HepG2 (cell line): Measurements from ENCODE around the gene NCOA3. TPM values are rescaled to one million over a fixed set of nuclear protein-coding genes. Genes with fewer than 3 reads are reported as not detected.
A peak's percentile ranks its signal among the peaks of the same experiment; 100 is the strongest.

Experiments
- ATAC-seq: fragments of 200-7000 bp; cut with Tn5 transposase; 3 replicates; pipeline ENCODE4 v1.9.1; 2020; ENCODE audit warnings: mild to moderate bottlenecking, moderate library complexity
- BruUV-seq: library from RNA; stranded (reverse); fragments of 400-500 nt; replicated peaks from 2 replicates; lab custom pipeline; 2021; lab: Mats Ljungman, UMichigan
- CTCF ChIA-PET: fragments of 300-600 bp; formaldehyde crosslinking; extraction: SDS; loops from one replicate; lab custom pipeline; 2021; ENCODE audit warnings: low total read pairs, inconsistent platforms, low intra/inter-chr PET ratio; lab: Yijun Ruan, JAX
- POLR2A ChIA-PET: fragments of 350-600 bp; sonication (Branson Sonifier 250); formaldehyde crosslinking; loops from one replicate; lab custom pipeline; 2020; ENCODE audit warnings: antibody characterized with exemption, inconsistent platforms; lab: Yijun Ruan, JAX
- DNase-seq: peaks from one replicate; pipeline ENCODE4 v3.0.0-alpha.2; 2015; ENCODE audit warnings: low spot score
- FAIRE-seq: peaks from 3 replicates; lab custom pipeline; 2011; peaks lifted over from hg19 to GRCh38; lab: Jason Lieb, UNC
- H2AFZ ChIP-seq: one replicate; pipeline ENCODE4 v1.6.1; 2011; ENCODE audit warnings: low read length, inconsistent platforms
- H3K27ac ChIP-seq: fragments of 300-600 bp; 3 replicates; pipeline ENCODE4 v1.8.0; 2011; ENCODE audit warnings: mixed run types, mild to moderate bottlenecking, mixed read lengths, low read length, inconsistent platforms; ENCODE audit not compliant: insufficient read depth; ENCODE audit errors: extremely low read length
- H3K27me3 ChIP-seq, 2 experiments: fragments of 200-600 bp in 1 of 2; 2 replicates in 1 of 2; 3 replicates in 1 of 2; pipeline versions ENCODE4 v1.6.0 to v1.8.0; 2011; ENCODE audit warnings: low read length in 2 of 2, mild to moderate bottlenecking in 2 of 2, moderate library complexity in 2 of 2, inconsistent platforms in 1 of 2; ENCODE audit not compliant: insufficient read depth in 2 of 2, control insufficient read depth in 1 of 2
- H3K36me3 ChIP-seq, 2 experiments: fragments of 200-600 bp in 1 of 2; replicated peaks in 1 of 2; 2 replicates in 1 of 2; 3 replicates in 1 of 2; pipeline versions ENCODE4 v1.5.1 to v1.8.0; 2011; ENCODE audit warnings: low read length in 2 of 2, inconsistent platforms in 1 of 2; ENCODE audit not compliant: insufficient read depth in 2 of 2, control insufficient read depth in 1 of 2
- H3K4me1 ChIP-seq: 2 replicates; pipeline ENCODE4 v1.5.1; 2012; ENCODE audit warnings: low read length, inconsistent platforms; ENCODE audit not compliant: insufficient read depth
- H3K4me2 ChIP-seq: 2 replicates; pipeline ENCODE4 v1.6.0; 2011; ENCODE audit warnings: low read depth, low read length, inconsistent platforms
- H3K4me3 ChIP-seq, 3 experiments: fragments of 200-600 bp in 1 of 3; sonication (generic), shearing (Covaris generic) in 1 of 3; replicated peaks in 1 of 3; 2 replicates each; pipeline ENCODE4 v1.5.1; 2011 to 2016; ENCODE audit warnings: low read length in 3 of 3, inconsistent platforms in 2 of 3, low read depth in 2 of 3, mild to moderate bottlenecking in 2 of 3, control low read depth in 1 of 3, mixed read lengths in 1 of 3; ENCODE audit not compliant: insufficient read depth in 1 of 3
- H3K79me2 ChIP-seq: one replicate; pipeline ENCODE4 v1.6.1; 2011; ENCODE audit warnings: low read length, inconsistent platforms; ENCODE audit not compliant: insufficient read depth
- H3K9ac ChIP-seq: 2 replicates; pipeline ENCODE4 v1.6.0; 2011; ENCODE audit warnings: mild to moderate bottlenecking, low read depth, low read length, inconsistent platforms; ENCODE audit not compliant: insufficient read depth
- H3K9me3 ChIP-seq: 2 replicates; pipeline ENCODE4 v1.5.1; 2012; ENCODE audit warnings: mild to moderate bottlenecking, low read length
- H4K20me1 ChIP-seq: 2 replicates; pipeline ENCODE4 v1.6.0; 2011; ENCODE audit warnings: inconsistent platforms, mild to moderate bottlenecking, low read length, moderate library complexity; ENCODE audit not compliant: insufficient read depth
- ATF7-NPFF ChIP-seq: sonication (generic); formaldehyde crosslinking; IDR thresholded peaks from 2 replicates; pipeline ENCODE4 v1.8.1; 2023; ENCODE audit warnings: mild to moderate bottlenecking, low read depth, missing genetic modification reagents, moderate library complexity
- PRMT3 ChIP-seq: sonication (generic); formaldehyde crosslinking; IDR thresholded peaks from 2 replicates; pipeline ENCODE4 v1.8.1; 2022; ENCODE audit warnings: low read depth, mild to moderate bottlenecking, moderate library complexity, missing genetic modification reagents, borderline replicate concordance
- ZKSCAN8 ChIP-seq: IDR thresholded peaks from 2 replicates; pipeline ENCODE4 v1.6.1; 2016; ENCODE audit warnings: borderline replicate concordance, missing genetic modification reagents, missing compliant biosample characterization
- WGBS: methylation state at CpG from one replicate; pipeline ENCODE4 v1.1.6; 2017; ENCODE audit warnings: low lambda C conversion rate; 5-methylcytosine and 5-hydroxymethylcytosine counted together
- in situ Hi-C: cut with HindIII; loops from 2 replicates; pipeline ENCODE4 v1.10.0; 2017; ENCODE audit warnings: low pct_unique_long_range_greater_than_20kb; ENCODE audit not compliant: extremely low pct_ligation_motif_present
- intact Hi-C: fragments of 100-400 bp; cut with micrococcal nuclease; formaldehyde crosslinking; loops from one replicate; pipeline ENCODE4 v1.10.0; 2022; ENCODE audit not compliant: unreplicated experiment
- polyA plus RNA-seq, 8 experiments: library from polyadenylated mRNA; depleted of rRNA in 3 of 8; stranded (reverse) in 7 of 8; unstranded in 1 of 8; fragments of >200 nt; fragmentation: Illumina TruSeq in 4 of 8; extraction: Trizol in 4 of 8; gene quantifications; 2 replicates each; pipeline versions ENCODE4 v1.2.1 to v1.2.3, GENCODE V29; 2011 to 2016; ENCODE audit warnings: low read depth in 4 of 8, missing spikeins in 1 of 8, mixed read lengths in 1 of 8; ENCODE audit not compliant: insufficient read depth in 1 of 8
- total RNA-seq, 5 experiments: library from RNA; depleted of rRNA; stranded (reverse); fragments of >200 nt; fragmentation: Illumina TruSeq; extraction: Trizol; gene quantifications; 2 replicates each; pipeline ENCODE4 v1.2.3, GENCODE V29; 2016; ENCODE audit warnings: low read depth in 1 of 5
- TF ChIP-seq, protein P1 (sequence below): sonication (generic); formaldehyde crosslinking; IDR thresholded peaks from 2 replicates; pipeline ENCODE4 v1.4.0; 2020; ENCODE audit warnings: missing genetic modification reagents
- TF ChIP-seq, protein P2 (sequence below): sonication (generic); formaldehyde crosslinking; IDR thresholded peaks from 2 replicates; pipeline ENCODE4 v1.4.0; 2020; ENCODE audit warnings: mild to moderate bottlenecking, missing genetic modification reagents
- TF ChIP-seq, protein P3 (sequence below): sonication (generic); formaldehyde crosslinking; IDR thresholded peaks from 2 replicates; pipeline ENCODE4 v1.4.0; 2020; ENCODE audit warnings: mild to moderate bottlenecking, low read depth, missing genetic modification reagents

The NCOA3 gene
- total and polyA plus RNA-seq, 2 of the 13 experiments (the other 11 are each of a cell fraction or from before 2014, with no cell fraction given): 35.0 to 56.8 TPM

DNA sequence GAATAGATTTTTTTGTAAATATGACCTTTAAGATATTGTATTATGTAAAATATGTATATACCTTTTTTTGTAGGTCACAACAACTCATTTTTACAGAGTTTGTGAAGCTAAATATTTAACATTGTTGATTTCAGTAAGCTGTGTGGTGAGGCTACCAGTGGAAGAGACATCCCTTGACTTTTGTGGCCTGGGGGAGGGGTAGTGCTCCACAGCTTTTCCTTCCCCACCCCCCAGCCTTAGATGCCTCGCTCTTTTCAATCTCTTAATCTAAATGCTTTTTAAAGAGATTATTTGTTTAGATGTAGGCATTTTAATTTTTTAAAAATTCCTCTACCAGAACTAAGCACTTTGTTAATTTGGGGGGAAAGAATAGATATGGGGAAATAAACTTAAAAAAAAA is 152.7 kb downstream of the NCOA3 start:
- intact Hi-C loops: no loop called here
- ATAC-seq (no peak), DNase-seq (no peak), FAIRE-seq (no peak)
- Histone ChIP-seq H3K4me1 (peaks cover 4% of the 10 kb centered on the region), H3K27me3 (no peaks in the 10 kb centered on the region), H2AFZ (no peak overlapping the region), H3K27ac (no peak overlapping the region), H3K4me2 (no peak overlapping the region), H3K9me3 (no peaks in the 10 kb centered on the region), H3K4me3 (no peak overlapping the region), H3K79me2 (no peaks in the 10 kb centered on the region), H3K36me3 (peaks cover 27 to 86% of the 10 kb centered on the region in 2 experiments), H4K20me1 (no peaks in the 10 kb centered on the region), H3K9ac (no peak overlapping the region)
- ChIA-PET POLR2A (no interaction called here), CTCF (no interaction called here)
- no TSS peak for BruUV-seq
- TF ChIP-seq PRMT3 (CRISPR knock-in tag): no peak
- TF ChIP-seq, protein P1, sequence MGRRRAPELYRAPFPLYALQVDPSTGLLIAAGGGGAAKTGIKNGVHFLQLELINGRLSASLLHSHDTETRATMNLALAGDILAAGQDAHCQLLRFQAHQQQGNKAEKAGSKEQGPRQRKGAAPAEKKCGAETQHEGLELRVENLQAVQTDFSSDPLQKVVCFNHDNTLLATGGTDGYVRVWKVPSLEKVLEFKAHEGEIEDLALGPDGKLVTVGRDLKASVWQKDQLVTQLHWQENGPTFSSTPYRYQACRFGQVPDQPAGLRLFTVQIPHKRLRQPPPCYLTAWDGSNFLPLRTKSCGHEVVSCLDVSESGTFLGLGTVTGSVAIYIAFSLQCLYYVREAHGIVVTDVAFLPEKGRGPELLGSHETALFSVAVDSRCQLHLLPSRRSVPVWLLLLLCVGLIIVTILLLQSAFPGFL (CRISPR knock-in tag): no peak
- TF ChIP-seq, protein P2, sequence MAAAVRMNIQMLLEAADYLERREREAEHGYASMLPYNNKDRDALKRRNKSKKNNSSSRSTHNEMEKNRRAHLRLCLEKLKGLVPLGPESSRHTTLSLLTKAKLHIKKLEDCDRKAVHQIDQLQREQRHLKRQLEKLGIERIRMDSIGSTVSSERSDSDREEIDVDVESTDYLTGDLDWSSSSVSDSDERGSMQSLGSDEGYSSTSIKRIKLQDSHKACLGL (CRISPR knock-in tag): no peak
- no peak for TF ChIP-seq ATF7-NPFF (CRISPR knock-in tag)
- in situ Hi-C loops: no loop called here
- WGBS: 97% methylated on average over 1 of the region's 1 CpG

DNA sequence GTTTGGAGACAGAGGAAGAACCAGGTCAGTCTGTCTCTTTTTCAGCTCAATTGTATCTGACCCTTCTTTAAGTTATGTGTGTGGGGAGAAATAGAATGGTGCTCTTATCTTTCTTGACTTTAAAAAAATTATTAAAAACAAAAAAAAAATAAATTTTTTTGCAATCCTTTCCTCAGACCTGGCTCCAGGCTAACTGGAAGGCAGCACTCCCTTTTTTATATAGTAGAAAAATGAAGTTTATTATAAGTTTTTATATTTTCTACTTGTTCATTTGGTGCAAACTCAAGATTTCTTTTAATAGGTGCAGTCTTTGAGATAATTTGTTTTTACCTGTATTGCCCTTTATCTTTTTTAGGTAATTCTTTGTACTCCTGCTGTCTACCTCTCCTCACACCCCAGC is 153.9 kb downstream of the NCOA3 start:
- Histone ChIP-seq H3K27me3 (no peaks in the 10 kb centered on the region), H3K79me2 (no peaks in the 10 kb centered on the region), H3K9ac (no peak overlapping the region), H3K4me1 (peaks cover 17% of the 10 kb centered on the region), H4K20me1 (no peaks in the 10 kb centered on the region), H3K9me3 (no peaks in the 10 kb centered on the region), H2AFZ (no peak overlapping the region), H3K4me3 (no peak overlapping the region), H3K36me3 (peaks cover 27 to 75% of the 10 kb centered on the region in 2 experiments), H3K27ac (no peak overlapping the region), H3K4me2 (no peak overlapping the region)
- ATAC-seq (no peak), FAIRE-seq (no peak), DNase-seq (no peak)
- intact Hi-C loops: no loop called here
- in situ Hi-C loops: no loop called here
- CTCF ChIA-PET: no interaction called here
- POLR2A ChIA-PET: no interaction called here
- TF ChIP-seq ZKSCAN8 (CRISPR knock-in tag): no peak
- TF ChIP-seq, protein P3, sequence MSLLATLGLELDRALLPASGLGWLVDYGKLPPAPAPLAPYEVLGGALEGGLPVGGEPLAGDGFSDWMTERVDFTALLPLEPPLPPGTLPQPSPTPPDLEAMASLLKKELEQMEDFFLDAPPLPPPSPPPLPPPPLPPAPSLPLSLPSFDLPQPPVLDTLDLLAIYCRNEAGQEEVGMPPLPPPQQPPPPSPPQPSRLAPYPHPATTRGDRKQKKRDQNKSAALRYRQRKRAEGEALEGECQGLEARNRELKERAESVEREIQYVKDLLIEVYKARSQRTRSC: no peak
- BruUV-seq: TSS peak; percentile 10
